Brain microvascular endothelial cell (primary cell): ENCODE data around the gene ADCY3.

Source experiments
- DNase-seq: peaks from one replicate; pipeline ENCODE4 v3.0.0-alpha.2; 2020
- H3K27ac ChIP-seq: fragments of 250-450 bp; sonication (Bioruptor Pico); 2 replicates; pipeline ENCODE4 v1.5.1; 2020; ENCODE audit warnings: mild to moderate bottlenecking, moderate library complexity
- H3K27me3 ChIP-seq: fragments of 250-450 bp; sonication (Bioruptor Pico); replicated peaks from 2 replicates; pipeline ENCODE4 v1.5.1; 2020; ENCODE audit warnings: mild to moderate bottlenecking
- H3K36me3 ChIP-seq: fragments of 250-450 bp; sonication (Bioruptor Pico); replicated peaks from 2 replicates; pipeline ENCODE4 v1.5.1; 2020; ENCODE audit warnings: mild to moderate bottlenecking
- H3K4me3 ChIP-seq: 2 replicates; pipeline ENCODE4 v1.5.1; 2011; ENCODE audit warnings: low read depth, mild to moderate bottlenecking, control low read depth, low read length, moderate library complexity
- in situ Hi-C: cut with HindIII; loops from 2 replicates; pipeline ENCODE4 v1.10.0; 2017; ENCODE audit warnings: low sequenced_read_pairs, low pct_ligation_motif_present
- TF ChIP-seq, protein P1 (sequence below): IDR thresholded peaks from 2 replicates; pipeline ENCODE4 v1.5.1; 2011; ENCODE audit warnings: low read depth, mild to moderate bottlenecking, moderate library complexity, low read length, control low read depth, inconsistent platforms; ENCODE audit errors: missing control alignments

The ADCY3 gene

DNA sequence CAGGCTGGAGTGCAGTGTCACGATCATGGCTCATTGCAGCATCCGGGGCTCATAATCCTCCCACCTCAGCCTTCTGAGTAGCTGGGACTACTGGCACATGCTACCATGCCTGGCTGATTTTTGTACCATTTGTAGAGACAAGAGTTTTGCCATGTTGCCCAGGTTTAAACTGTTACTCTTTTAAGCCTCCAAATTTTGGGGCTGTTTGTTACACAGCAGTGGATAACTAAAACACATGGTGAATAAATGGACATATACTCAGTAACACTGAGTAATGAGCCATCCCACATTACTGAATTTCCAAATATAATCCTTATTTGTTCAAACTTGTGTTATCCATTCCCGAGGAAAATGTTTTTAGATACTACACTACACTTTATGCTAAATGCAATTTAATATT, 9.8 kb downstream of the ADCY3 start:
- TF ChIP-seq, protein P1, sequence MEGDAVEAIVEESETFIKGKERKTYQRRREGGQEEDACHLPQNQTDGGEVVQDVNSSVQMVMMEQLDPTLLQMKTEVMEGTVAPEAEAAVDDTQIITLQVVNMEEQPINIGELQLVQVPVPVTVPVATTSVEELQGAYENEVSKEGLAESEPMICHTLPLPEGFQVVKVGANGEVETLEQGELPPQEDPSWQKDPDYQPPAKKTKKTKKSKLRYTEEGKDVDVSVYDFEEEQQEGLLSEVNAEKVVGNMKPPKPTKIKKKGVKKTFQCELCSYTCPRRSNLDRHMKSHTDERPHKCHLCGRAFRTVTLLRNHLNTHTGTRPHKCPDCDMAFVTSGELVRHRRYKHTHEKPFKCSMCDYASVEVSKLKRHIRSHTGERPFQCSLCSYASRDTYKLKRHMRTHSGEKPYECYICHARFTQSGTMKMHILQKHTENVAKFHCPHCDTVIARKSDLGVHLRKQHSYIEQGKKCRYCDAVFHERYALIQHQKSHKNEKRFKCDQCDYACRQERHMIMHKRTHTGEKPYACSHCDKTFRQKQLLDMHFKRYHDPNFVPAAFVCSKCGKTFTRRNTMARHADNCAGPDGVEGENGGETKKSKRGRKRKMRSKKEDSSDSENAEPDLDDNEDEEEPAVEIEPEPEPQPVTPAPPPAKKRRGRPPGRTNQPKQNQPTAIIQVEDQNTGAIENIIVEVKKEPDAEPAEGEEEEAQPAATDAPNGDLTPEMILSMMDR, result no peak
- H3K36me3 ChIP-seq, result no peaks in the 10 kb centered on the region

DNA sequence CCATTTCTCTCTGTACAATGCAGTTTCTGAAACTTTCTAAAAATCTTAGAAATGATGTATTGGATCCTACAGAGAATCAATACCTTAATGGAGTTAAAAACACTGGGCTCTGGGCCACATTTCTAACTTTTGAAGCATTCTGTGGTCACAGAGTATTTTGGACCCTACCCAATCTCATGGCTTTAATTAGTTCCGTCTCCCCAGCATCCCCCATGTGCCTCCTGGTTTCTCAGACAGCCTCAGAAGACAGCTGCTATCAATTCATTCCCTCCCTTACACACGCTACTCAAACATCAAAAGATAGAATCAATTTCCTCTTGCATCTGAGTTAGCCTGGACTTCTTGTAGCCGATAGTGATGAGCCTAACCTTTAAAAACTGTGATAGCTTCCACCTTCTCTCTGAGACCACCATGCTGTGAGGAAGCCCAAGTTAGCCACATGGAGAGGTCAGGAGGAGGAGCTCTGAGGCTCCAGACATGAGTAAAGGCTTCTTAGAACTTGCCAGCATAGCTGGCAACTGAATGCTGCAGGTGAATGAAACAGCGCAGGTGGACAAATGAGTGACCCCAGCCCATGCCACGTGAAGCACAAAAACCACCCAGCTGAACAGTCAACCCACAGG, 10.4 kb downstream of the ADCY3 start:
- in situ Hi-C loops, result no loop called here
- Histone ChIP-seq H3K4me3 (no peak overlapping the region), H3K27me3 (no peaks in the 10 kb centered on the region), H3K36me3 (no peaks in the 10 kb centered on the region), H3K27ac (no peak overlapping the region)
- TF ChIP-seq, protein P1, result no peak
- no peak for DNase-seq

More for the DNA sequence above, 9.8 kb downstream of the ADCY3 start:
- Histone ChIP-seq H3K27ac (no peak overlapping the region), H3K27me3 (no peaks in the 10 kb centered on the region), H3K4me3 (no peak overlapping the region)
- in situ Hi-C loops, result no loop called here
- DNase-seq, result no peak

DNA sequence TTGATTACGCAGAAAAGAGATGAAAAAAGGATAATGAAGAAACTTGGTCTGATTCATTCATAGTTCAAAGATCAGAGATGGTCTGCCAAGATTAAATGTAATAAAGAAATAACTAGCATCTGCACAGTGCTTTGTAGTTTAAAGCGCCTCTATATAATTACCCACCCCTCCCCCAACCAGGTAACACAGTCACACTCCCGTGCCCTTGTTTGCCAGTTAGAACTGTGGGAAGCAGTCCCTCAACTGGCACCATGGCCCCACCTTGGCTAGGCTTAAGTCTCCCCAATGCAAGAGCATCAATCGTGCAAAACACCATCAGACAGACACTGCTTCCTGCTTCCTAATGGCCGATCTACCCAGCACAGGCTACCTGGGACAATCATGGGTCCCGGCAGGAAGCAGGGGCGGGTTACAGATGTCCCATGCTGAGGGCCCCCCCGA, 11.6 kb downstream of the ADCY3 start:
- no peaks in the 10 kb centered on the region for H3K27me3 ChIP-seq
- no peak for DNase-seq
- TF ChIP-seq, protein P1, result no peak
- in situ Hi-C loops, result no loop called here
- no peaks in the 10 kb centered on the region for H3K36me3 ChIP-seq
- H3K27ac ChIP-seq, result no peak overlapping the region
- H3K4me3 ChIP-seq, result no peak overlapping the region

DNA sequence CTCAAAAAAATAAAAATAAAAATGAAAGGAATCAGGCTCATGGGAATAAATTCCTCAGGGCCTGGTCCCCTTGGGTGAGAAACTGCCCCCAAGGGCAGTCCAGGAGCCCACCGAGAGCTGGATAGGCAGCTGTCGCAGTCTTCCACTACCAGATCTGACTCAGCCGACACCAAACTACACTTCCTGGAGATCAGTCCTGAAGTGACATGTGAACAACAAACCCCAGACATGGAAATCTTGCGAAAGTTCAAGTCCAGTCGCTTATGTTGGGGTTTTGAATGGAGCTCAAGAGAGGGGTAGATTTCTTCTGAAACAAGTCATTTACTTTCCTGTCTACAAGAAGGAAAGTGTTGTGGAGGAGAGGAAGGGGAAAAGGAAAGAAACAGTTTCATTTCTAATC, 12.9 kb downstream of the ADCY3 start:
- in situ Hi-C loops, result no loop called here

DNA sequence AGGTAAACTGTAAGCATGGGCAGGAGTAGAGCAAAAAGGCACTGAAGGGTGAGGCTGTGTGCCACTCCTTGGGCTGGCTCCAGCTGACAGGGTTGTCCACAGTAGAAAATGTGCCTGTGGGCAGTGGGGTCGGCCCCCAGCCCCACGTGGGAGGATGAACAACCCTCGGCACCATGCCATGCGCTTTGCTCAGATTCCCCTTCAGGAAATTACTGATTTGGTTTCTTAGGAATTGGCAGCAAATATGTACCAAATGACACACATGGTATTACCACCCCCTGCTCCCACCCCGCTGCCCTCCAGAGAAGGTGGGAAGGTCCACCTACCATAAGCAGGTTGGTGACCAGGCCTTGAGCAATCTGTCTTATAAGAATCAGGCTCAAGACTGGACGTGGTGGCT, 13.6 kb downstream of the ADCY3 start:
- DNase-seq, result no peak
- no peak overlapping the region for H3K4me3 ChIP-seq
- in situ Hi-C loops, result no loop called here
- H3K27me3 ChIP-seq, result no peaks in the 10 kb centered on the region
- TF ChIP-seq, protein P1, result no peak
- no peak overlapping the region for H3K27ac ChIP-seq
- no peaks in the 10 kb centered on the region for H3K36me3 ChIP-seq

More for the DNA sequence above, 12.9 kb downstream of the ADCY3 start:
- H3K27me3 ChIP-seq, result no peaks in the 10 kb centered on the region
- TF ChIP-seq, protein P1, result no peak
- DNase-seq, result peak; percentile 23
- H3K27ac ChIP-seq, result no peak overlapping the region
- no peak overlapping the region for H3K4me3 ChIP-seq
- H3K36me3 ChIP-seq, result no peaks in the 10 kb centered on the region
